ENCODE results near the gene SCGB3A2.

The SCGB3A2 gene

DNA sequence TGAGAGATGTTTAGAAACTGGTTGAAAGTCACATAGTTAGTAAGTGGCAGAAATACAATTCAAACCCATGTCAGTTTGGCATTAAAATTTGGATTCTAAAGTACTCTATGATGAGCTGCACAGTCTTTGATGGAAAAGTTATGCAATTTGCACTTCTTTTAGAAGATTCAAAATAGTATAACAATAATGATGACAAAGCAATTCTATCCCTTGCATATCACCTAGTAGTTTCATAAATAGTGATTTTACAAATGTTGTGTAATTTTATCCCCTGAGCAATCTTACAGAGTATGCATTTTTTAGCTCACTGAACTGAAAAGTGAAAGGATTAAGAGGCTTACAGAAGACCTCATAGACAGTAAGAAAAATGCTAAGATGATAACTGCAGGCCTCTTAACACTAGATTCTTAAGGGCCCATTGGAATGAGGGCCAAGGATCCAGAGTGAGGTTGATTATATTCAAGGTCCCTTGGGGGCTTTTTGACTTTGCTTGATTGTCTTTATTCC, 24.2 kb downstream of the SCGB3A2 start:
- DNase-seq (ENCODE audit: low read depth in 2 of 2, low spot score in 1 of 2) = no peak

GRCh38 chr5:147904110-147904509, 25.6 kb downstream of the SCGB3A2 start:
- no peak for DNase-seq (ENCODE audit: low read depth in 2 of 2, low spot score in 1 of 2)

GRCh38 chr5:147906326-147907095, 28.0 kb downstream of the SCGB3A2 start, which contains the start of gene C5orf46:
Gene C5orf46, minus strand, starts transcription at chr5:147906538. Its CDS starts 37 bp downstream, at chr5:147906501.
- no peak for DNase-seq (ENCODE audit: low read depth in 2 of 2, low spot score in 1 of 2)

GRCh38 chr5:147911427-147911826, 32.9 kb downstream of the SCGB3A2 start:
- DNase-seq (ENCODE audit: low read depth in 2 of 2, low spot score in 1 of 2) = no peak

DNA sequence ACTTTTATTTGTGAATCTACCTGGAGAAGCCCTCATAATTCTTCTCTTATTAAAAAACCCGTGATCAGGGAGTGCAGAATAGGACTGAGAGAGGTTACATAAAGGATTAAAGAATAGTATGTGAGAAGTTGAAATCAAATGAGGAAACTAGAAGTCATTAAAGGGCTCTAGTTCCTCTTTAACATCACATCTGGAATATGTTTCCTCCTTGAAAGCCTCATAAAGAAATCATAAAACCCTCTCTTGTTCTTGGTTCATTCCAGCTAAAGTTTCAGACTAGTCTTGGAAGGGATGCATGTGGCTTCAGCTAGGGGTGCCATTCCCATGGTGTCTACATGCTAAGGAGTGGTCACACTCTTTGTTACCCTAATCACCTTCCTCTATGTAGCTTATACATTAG, 33.5 kb downstream of the SCGB3A2 start:
- no peak for DNase-seq (ENCODE audit: low read depth in 2 of 2, low spot score in 1 of 2)

GRCh38 chr5:147913786-147914185, 35.3 kb downstream of the SCGB3A2 start:
- no peak for DNase-seq (ENCODE audit: low read depth in 2 of 2, low spot score in 1 of 2)

- no peak for DNase-seq (ENCODE audit: low read depth in 2 of 2, low spot score in 1 of 2)
These were observed 39.7 kb downstream of the SCGB3A2 start for GRCh38 chr5:147918101-147918685.

DNA sequence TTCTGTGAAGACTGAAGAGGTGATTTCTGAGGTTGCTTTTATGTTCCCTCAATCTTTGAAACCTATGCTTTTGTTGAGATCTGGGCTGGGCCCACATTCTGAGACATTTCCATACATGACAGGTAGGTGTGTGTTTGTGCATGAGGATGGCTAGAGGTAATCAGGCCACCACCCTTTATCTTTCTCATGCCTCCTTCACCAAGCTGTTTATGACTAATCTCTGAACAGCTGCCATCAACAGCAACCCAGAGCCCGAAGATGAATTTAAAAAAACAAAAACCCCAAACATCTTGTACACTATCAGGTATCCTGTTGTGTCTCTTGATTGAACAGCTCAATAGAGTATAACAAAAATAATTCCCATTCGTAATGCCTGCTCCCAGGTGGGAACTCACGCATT, 40.4 kb downstream of the SCGB3A2 start:
- DNase-seq (ENCODE audit: low read depth in 2 of 2, low spot score in 1 of 2) = no peak

DNA sequence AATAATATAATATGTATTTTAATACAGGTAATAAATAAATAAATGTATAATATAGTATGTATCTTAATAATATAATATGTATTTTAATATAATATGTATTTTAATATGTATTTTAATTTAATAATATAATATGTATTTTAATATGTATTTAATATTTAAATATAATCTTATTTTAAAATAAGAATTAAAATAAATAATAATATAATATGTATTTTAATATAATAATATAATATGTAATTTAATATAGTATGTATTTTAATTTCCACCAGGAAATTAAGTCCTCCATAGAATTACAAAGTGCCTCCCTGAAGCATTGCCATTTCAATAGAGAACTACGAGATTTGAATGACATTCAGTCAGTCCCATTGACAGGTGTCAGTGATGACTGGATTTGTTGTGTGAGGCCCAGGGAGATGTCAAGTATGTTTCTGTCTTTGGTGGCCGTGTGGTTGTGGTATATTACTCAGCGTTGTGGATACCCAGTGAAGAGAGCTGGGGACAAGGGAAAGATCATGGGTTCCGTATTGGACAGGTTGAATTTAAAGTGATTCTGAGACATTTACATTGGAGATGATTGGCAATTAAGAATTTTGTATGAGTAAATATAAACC, 42.0 kb downstream of the SCGB3A2 start:
- no peak for DNase-seq (ENCODE audit: low read depth in 2 of 2, low spot score in 1 of 2)

DNA sequence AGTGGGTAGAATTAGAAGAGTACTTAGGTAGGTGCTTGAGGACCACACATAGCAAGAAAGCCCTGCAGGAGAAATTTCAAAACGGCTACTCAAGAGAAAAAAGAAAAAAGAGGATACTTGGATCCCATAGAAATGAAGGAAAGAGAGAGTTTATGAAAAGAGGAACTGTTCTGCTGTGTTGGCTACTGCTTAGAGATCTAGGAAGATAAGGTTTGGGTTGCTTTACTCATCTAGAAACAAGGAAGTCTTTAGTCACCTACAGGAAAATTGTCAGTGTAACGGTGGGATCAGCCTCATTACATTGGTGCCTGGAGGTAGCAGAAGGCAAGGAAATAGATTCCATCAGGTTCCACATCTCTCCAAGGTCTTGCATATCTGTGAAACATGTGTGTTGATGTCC, 42.6 kb downstream of the SCGB3A2 start:
- DNase-seq (ENCODE audit: low read depth in 2 of 2, low spot score in 1 of 2) = no peak

- no peak for DNase-seq (ENCODE audit: low read depth in 2 of 2, low spot score in 1 of 2)
These were observed 46.5 kb downstream of the SCGB3A2 start for GRCh38 chr5:147925020-147925419.

DNA sequence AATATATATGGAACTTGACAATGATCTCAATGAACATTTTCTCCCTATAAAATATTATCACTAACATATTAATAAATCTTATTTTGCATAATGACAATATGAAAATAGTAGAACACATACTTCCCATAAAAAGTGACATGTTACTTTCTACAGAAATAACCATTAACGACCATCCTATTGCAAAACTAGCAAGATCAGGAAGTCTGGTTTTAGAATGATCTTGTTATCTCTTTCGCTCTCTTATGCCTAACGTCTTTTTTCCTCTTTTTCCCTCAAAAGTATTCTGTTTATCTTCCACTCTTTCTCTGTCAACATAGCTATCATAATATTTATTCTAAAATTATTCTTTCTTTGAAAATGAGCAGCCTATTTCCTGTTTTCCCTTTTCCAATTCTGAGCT, 49.4 kb downstream of the SCGB3A2 start:
- no peak for DNase-seq (ENCODE audit: low read depth in 2 of 2, low spot score in 1 of 2)

DNA sequence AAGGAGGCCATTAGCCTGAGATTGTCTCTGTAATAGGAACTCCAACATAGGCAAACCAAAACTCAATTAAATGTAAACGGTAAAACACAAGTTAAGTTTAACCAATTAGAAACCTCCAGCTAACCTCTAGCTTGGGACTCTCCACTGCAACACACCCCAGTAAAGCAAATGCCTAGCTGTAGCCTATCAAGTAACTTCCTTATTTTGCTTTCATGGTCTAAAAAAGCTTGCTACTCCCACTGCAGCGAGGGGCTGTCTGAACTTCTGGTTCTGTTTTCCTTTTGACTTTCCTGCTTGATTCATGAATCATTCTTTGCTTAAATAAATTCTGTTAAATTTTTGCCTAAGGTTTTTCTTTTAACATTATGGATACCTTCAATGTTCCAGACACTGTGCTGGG, 52.3 kb downstream of the SCGB3A2 start:
- DNase-seq (ENCODE audit: low read depth in 2 of 2, low spot score in 1 of 2) = no peak

Data from stimulated activated CD8-positive, alpha-beta memory T cell treated with anti-CD3 and anti-CD28 coated beads, Interleukin-4, amount 100 ng/mL, for 4 hours (primary cell).